Spleen (tissue), 11 donors: ENCODE results near the gene TRPV5. TPM values are rescaled to one million over a fixed set of nuclear protein-coding genes. Genes with fewer than 3 reads are reported as not detected.

Experiments used
- DNase-seq: peaks from one replicate; pipeline ENCODE4 v3.0.0-alpha.2; 2020
- H3K27ac ChIP-seq, 8 donors: fragments of 200-600 bp; sonication (generic) in 7 of 8; 1 replicate in 4 of 8; 2 replicates in 4 of 8; pipeline versions ENCODE4 v1.5.0 to v1.8.0; 2016 to 2021; ENCODE audit warnings: inconsistent platforms in 4 of 8, mild to moderate bottlenecking in 4 of 8, moderate library complexity in 1 of 8
- H3K27me3 ChIP-seq, 7 donors: fragments of 200-600 bp; sonication (generic) in 6 of 7; replicated peaks in 1 of 7; 1 replicate in 4 of 7; 2 replicates in 3 of 7; pipeline versions ENCODE4 v1.5.0 to v1.8.0; 2016 to 2021; ENCODE audit warnings: inconsistent platforms in 3 of 7, mild to moderate bottlenecking in 1 of 7
- H3K36me3 ChIP-seq, 6 donors: fragments of 200-600 bp; sonication (generic) in 5 of 6; 1 replicate in 4 of 6; 2 replicates in 2 of 6; pipeline versions ENCODE4 v1.5.0 to v1.8.0; 2016 to 2021; ENCODE audit warnings: inconsistent platforms in 2 of 6
- H3K4me1 ChIP-seq, 6 donors: fragments of 200-600 bp; sonication (generic) in 5 of 6; 1 replicate in 3 of 6; 2 replicates in 3 of 6; pipeline versions ENCODE4 v1.5.0 to v1.8.0; 2016 to 2021; ENCODE audit warnings: inconsistent platforms in 3 of 6
- H3K4me3 ChIP-seq, 8 donors: fragments of 200-600 bp; sonication (generic) in 7 of 8; 1 replicate in 4 of 8; 2 replicates in 4 of 8; pipeline versions ENCODE4 v1.5.0 to v1.8.0; 2016 to 2021; ENCODE audit warnings: inconsistent platforms in 4 of 8, mild to moderate bottlenecking in 4 of 8, moderate library complexity in 2 of 8
- H3K9me3 ChIP-seq, 8 donors: fragments of 200-600 bp; sonication (generic) in 7 of 8; 1 replicate in 4 of 8; 2 replicates in 4 of 8; pipeline versions ENCODE4 v1.5.0 to v1.8.0; 2016 to 2021; ENCODE audit warnings: inconsistent platforms in 4 of 8
- POLR2A ChIP-seq, 3 donors: fragments of 450-650 bp; IDR thresholded peaks; one replicate each; pipeline ENCODE4 v1.5.1; 2017; ENCODE audit warnings: antibody characterized with exemption in 3 of 3, mild to moderate bottlenecking in 1 of 3
- POLR2AphosphoS5 ChIP-seq, 3 donors: sonication (generic); formaldehyde crosslinking; IDR thresholded peaks; one replicate each; pipeline ENCODE4 v1.5.1; 2017; ENCODE audit warnings: antibody characterized with exemption in 3 of 3
- WGBS, 5 donors: extraction: QIAGEN DNeasy Blood & Tissue Kit in 3 of 5; methylation state at CpG; one replicate each; pipeline versions ENCODE4 v1.1.5 to v1.1.7; 2013 to 2018; 5-methylcytosine and 5-hydroxymethylcytosine counted together
- intact Hi-C: fragments of 100-400 bp; cut with DNase I; formaldehyde crosslinking; loops from one replicate; pipeline ENCODE4 v1.15.0; 2023; ENCODE audit warnings: low total_unique reads
- polyA plus RNA-seq, 3 donors: library from polyadenylated mRNA; stranded (reverse); fragments of 200-250 nt; gene quantifications; one replicate each; pipeline ENCODE4 v1.2.1, GENCODE V29; 2013
- total RNA-seq, 7 donors: library from RNA; depleted of rRNA in 3 of 7; stranded (reverse); fragments of >200 nt in 3 of 7; fragmentation: NEBNext Ultra II Directional in 4 of 7; extraction: Animal tissue kit (Norgen Biotek cat#: 25700) in 4 of 7; gene quantifications; one replicate each; pipeline versions ENCODE4 v1.1.0 to v1.2.1, GENCODE V29; 2016 to 2021
- TF ChIP-seq, protein P1 (sequence below), 11 experiments: fragments of 200-600 bp in 7 of 11; fragments of 450-650 bp in 4 of 11; sonication (generic) in 4 of 11; IDR thresholded peaks in 8 of 11; conservative IDR thresholded peaks in 3 of 11; 1 replicate in 7 of 11; 2 replicates in 4 of 11; pipeline versions ENCODE4 v1.4.0 to v1.8.0; 2016 to 2021; ENCODE audit warnings: antibody characterized with exemption in 11 of 11, inconsistent platforms in 4 of 11, mild to moderate bottlenecking in 1 of 11
- donor health status: healthy with polysubstance abuse.
- donor health status: DM: no; HTN: no; CAD: no; lungs with moderate emphysema.
- donor health status: DM: no; HTN: no; CAD: no.
- donor health status: Bipolar disorder and iron deficiency.
- donor health status: healthy.
- donor health status: DM: no; HTN: no; CAD: no.
- donor health status: DM: yes; HTN: yes; CAD: no.

Gene TRPV5
- total and polyA plus RNA-seq, 10 donors: 0.02 to 0.20 (median 0.03) TPM; not detected in 7

DNA sequence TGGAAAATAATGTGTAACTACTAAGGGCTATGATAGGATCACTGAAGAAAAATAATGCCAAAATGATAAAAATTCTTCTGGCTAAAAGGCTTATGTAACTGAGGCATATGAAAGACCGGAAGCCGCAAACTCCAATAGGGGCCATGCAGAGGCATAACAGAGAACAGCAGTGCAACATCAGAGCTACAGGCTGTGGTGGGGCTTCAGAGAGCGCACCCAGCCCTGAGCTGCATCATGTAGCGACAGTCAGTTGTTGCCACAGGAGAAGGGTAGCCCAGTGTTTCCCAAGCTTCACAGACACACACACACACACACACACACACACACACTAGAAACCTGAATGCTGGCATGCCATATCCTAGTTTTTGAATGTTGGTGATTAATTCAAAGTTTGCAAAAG lies 15.1 kb upstream of the TRPV5 start:
- H3K4me3 ChIP-seq: no peak overlapping the region
- no peaks in the 10 kb centered on the region for H3K9me3 ChIP-seq
- H3K27me3 ChIP-seq: peaks cover 0 to 12% (median 0%) of the 10 kb centered on the region in 7 donors
- no peak for DNase-seq
- no peak overlapping the region for H3K27ac ChIP-seq
- intact Hi-C loops: no loop called here
- H3K4me1 ChIP-seq: no peaks in the 10 kb centered on the region
- TF ChIP-seq POLR2A (IDR thresholded peaks at IDR 0.05): no peak
- TF ChIP-seq, protein P1, sequence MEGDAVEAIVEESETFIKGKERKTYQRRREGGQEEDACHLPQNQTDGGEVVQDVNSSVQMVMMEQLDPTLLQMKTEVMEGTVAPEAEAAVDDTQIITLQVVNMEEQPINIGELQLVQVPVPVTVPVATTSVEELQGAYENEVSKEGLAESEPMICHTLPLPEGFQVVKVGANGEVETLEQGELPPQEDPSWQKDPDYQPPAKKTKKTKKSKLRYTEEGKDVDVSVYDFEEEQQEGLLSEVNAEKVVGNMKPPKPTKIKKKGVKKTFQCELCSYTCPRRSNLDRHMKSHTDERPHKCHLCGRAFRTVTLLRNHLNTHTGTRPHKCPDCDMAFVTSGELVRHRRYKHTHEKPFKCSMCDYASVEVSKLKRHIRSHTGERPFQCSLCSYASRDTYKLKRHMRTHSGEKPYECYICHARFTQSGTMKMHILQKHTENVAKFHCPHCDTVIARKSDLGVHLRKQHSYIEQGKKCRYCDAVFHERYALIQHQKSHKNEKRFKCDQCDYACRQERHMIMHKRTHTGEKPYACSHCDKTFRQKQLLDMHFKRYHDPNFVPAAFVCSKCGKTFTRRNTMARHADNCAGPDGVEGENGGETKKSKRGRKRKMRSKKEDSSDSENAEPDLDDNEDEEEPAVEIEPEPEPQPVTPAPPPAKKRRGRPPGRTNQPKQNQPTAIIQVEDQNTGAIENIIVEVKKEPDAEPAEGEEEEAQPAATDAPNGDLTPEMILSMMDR (IDR thresholded peaks at IDR 0.05 in 8 of 11, conservative IDR thresholded peaks at IDR 0.05 in 3 of 11): no peak
- no peak for TF ChIP-seq POLR2AphosphoS5 (IDR thresholded peaks at IDR 0.05)
- 84 to 97% (median 95%) methylated on average over 4 of the region's 4 CpGs for WGBS, 5 donors
- no peaks in the 10 kb centered on the region for H3K36me3 ChIP-seq

DNA sequence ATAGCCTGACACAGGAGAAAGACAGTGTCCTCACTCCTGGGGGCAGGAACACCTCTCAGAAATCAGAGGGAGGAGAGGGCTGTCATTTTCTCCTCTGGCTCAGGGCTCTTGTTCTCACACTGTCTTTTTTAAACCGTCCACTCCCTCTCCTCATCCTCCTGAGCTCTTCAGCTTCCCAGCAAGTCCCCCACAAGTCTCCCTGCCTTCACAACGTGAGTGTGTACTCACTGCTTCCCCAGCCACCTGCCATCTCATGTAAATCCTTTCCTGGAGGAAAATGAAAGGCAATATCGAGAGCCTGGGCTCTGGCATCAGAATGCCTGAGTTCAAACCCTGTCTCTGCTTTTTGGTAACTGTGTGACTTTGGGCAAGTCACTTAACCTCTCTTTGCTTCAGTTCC lies 11.5 kb upstream of the TRPV5 start:
- H3K27me3 ChIP-seq: peaks cover 0 to 2% (median 0%) of the 10 kb centered on the region in 7 donors
- H3K9me3 ChIP-seq: no peaks in the 10 kb centered on the region
- no peak for DNase-seq
- no peak overlapping the region for H3K4me3 ChIP-seq
- no peaks in the 10 kb centered on the region for H3K36me3 ChIP-seq
- intact Hi-C loops: no loop called here
- 70 to 80% (median 76%) methylated on average over 3 of the region's 3 CpGs for WGBS, 5 donors
- H3K27ac ChIP-seq: no peak overlapping the region
- H3K4me1 ChIP-seq: peaks cover 0 to 13% (median 0%) of the 10 kb centered on the region in 6 donors
- no peak for TF ChIP-seq POLR2AphosphoS5 (IDR thresholded peaks at IDR 0.05)
- TF ChIP-seq, protein P1 (IDR thresholded peaks at IDR 0.05 in 8 of 11, conservative IDR thresholded peaks at IDR 0.05 in 3 of 11): no peak
- no peak for TF ChIP-seq POLR2A (IDR thresholded peaks at IDR 0.05)

DNA sequence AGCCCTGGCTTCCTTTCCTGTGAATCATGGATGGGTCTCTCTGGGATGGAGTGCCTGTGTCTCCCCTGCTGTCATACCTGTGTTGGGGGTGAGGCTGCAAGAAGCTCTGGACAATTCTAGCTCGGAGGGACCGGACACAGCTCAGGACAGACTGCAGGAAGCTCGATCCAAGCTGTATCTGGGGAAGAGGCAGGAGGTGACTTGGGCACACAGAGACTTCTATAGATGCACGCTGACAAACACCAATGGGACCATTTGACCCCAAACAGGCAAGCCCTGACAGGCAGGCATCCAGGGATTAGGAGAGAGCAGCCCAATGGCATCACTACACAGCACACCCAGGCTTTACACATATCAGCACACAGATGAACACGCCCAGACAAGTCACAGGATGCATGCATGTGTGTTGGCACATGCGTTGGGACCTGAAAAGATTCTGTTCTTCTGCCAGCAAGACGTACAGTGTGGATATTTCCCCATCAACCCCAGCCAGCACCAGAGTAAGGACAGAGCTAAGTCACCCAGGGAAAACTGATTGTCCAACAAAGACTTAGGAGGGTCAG lies 10.2 kb upstream of the TRPV5 start:
- Histone ChIP-seq H3K9me3 (no peaks in the 10 kb centered on the region), H3K27ac (no peak overlapping the region), H3K36me3 (no peaks in the 10 kb centered on the region), H3K4me3 (no peak overlapping the region), H3K4me1 (peaks cover 0 to 13% (median 0%) of the 10 kb centered on the region in 6 donors), H3K27me3 (no peaks in the 10 kb centered on the region)
- intact Hi-C loops: no loop called here
- 75 to 90% (median 86%) methylated on average over 7 of the region's 7 CpGs for WGBS, 5 donors
- DNase-seq: no peak
- TF ChIP-seq POLR2AphosphoS5 (IDR thresholded peaks at IDR 0.05) (no peak), POLR2A (IDR thresholded peaks at IDR 0.05) (no peak)
- TF ChIP-seq, protein P1 (IDR thresholded peaks at IDR 0.05 in 8 of 11, conservative IDR thresholded peaks at IDR 0.05 in 3 of 11): no peak

DNA sequence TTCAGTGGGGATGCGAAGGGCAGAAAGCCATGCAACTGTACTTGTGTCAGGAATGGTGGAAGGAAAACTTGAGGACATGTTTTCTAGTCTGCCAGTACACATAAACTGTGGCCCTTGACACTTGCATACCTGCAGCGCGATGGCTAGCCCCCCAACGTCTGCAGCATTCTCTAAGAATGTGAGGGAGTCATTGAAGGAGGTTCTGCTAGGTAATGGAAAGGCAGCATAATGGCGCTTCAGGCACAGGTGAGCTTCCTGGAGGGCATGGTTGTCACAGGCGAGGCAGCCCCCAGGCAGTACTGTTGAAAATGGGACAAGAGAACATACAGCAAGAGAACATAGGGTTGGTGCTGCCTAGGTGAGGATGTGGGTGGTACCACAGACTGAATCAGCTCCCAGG lies 9.2 kb upstream of the TRPV5 start:
- no peaks in the 10 kb centered on the region for H3K9me3 ChIP-seq
- H3K4me3 ChIP-seq: no peak overlapping the region
- 86 to 98% (median 91%) methylated on average over 6 of the region's 6 CpGs for WGBS, 5 donors
- DNase-seq: no peak
- peaks cover 0 to 13% (median 0%) of the 10 kb centered on the region in 6 donors for H3K4me1 ChIP-seq
- TF ChIP-seq POLR2AphosphoS5 (IDR thresholded peaks at IDR 0.05) (no peak), POLR2A (IDR thresholded peaks at IDR 0.05) (no peak)
- TF ChIP-seq, protein P1 (IDR thresholded peaks at IDR 0.05 in 8 of 11, conservative IDR thresholded peaks at IDR 0.05 in 3 of 11): no peak
- intact Hi-C loops: no loop called here
- no peaks in the 10 kb centered on the region for H3K36me3 ChIP-seq
- no peak overlapping the region for H3K27ac ChIP-seq
- H3K27me3 ChIP-seq: no peaks in the 10 kb centered on the region
